Nephron progenitor cell (in vitro differentiated cells): ENCODE measurements around the gene ATP6V1E1.
A peak's percentile ranks its signal among the peaks of the same experiment; 100 is the strongest.

Source experiments
- DNase-seq: peaks from one replicate; pipeline ENCODE4 v3.0.0; 2021
- H3K27ac Mint-ChIP-seq: 2 replicates; pipeline ENCODE4 v1.8.0; 2021; ENCODE audit warnings: mild to moderate bottlenecking, moderate library complexity, mixed read lengths
- H3K27me3 Mint-ChIP-seq: 2 replicates; pipeline ENCODE4 v1.8.0; 2021; ENCODE audit warnings: mild to moderate bottlenecking, low read depth, mixed read lengths; ENCODE audit not compliant: poor library complexity
- H3K36me3 Mint-ChIP-seq: 2 replicates; pipeline ENCODE4 v1.8.0; 2021; ENCODE audit warnings: low read depth, mixed read lengths
- H3K4me1 Mint-ChIP-seq: 2 replicates; pipeline ENCODE4 v1.8.0; 2021; ENCODE audit warnings: mixed read lengths
- H3K4me3 Mint-ChIP-seq: 2 replicates; pipeline ENCODE4 v1.8.0; 2021; ENCODE audit warnings: mild to moderate bottlenecking, moderate library complexity, mixed read lengths
- H3K9me3 Mint-ChIP-seq: 2 replicates; pipeline ENCODE4 v1.8.0; 2021; ENCODE audit warnings: mild to moderate bottlenecking, moderate library complexity, mixed read lengths
- CTCF ChIP-seq: fragments of 200-600 bp; sonication (generic); IDR thresholded peaks from 2 replicates; pipeline ENCODE4 v1.5.0; 2021; ENCODE audit warnings: antibody characterized with exemption

Gene ATP6V1E1

DNA sequence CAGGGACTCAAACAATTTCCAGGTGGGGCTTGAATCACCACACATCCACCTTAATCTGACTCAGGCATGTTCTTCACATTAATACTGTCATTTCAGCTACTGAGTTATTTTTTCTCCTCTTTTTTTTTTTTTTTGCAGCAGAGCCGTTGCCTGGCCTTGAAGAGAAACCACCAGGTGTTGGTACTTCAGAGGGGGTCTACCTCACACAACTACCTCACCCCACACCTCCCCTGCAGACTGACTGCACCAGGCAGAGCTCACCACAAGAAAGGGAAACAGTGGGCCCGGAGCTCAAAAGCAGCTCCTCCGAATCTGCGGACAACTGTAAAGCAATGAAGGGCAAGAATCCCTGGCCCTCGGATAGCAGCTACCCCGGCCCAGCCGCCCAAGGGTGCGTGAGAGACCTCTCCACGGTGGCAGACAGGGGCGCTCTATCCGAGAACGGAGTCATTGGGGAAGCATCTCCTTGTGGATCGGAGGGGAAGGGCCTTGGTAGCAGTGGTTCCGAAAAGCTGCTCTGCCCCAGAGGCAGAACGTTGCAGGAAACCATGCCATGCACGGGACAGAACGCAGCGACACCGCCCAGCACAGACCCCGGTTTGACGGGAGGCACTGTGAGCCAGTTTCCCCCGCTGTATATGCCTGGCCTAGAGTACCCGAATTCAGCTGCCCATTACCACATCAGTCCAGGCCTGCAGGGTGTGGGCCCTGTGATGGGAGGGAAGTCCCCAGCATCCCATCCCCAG, 80.4 kb downstream of the ATP6V1E1 start:
- DNase-seq, result no peak
- H3K4me1 Mint-ChIP-seq, result no peaks in the 10 kb centered on the region
- H3K27ac Mint-ChIP-seq, result peak overlapping the region; percentile 64
- peaks cover 78% of the 10 kb centered on the region for H3K36me3 Mint-ChIP-seq
- H3K27me3 Mint-ChIP-seq, result no peaks in the 10 kb centered on the region
- no peak overlapping the region for H3K4me3 Mint-ChIP-seq
- no peak for TF ChIP-seq CTCF
- H3K9me3 Mint-ChIP-seq, result no peaks in the 10 kb centered on the region

- Mint-ChIP-seq H3K9me3 (no peaks in the 10 kb centered on the region), H3K36me3 (peaks cover 73% of the 10 kb centered on the region), H3K4me3 (no peak overlapping the region), H3K4me1 (no peaks in the 10 kb centered on the region), H3K27me3 (no peaks in the 10 kb centered on the region), H3K27ac (peak overlapping the region; percentile 72)
- no peak for DNase-seq
- TF ChIP-seq CTCF, result no peak
These were observed 86.1 kb downstream of the ATP6V1E1 start for GRCh38 chr22:17542452-17542851.
